Natural killer cell treated with Interleukin-12 subunit alpha and Interleukin-12 subunit beta and Interleukin-15 and Interleukin-18, amount 100 ng/mL, for 72 hours (primary cell): ENCODE results near the gene GLRX3. TPM values are rescaled to one million over a fixed set of nuclear protein-coding genes. Genes with fewer than 3 reads are reported as not detected.

Source experiments
- ATAC-seq, 2 donors: fragments of 150-1000 bp; cut with Tn5 transposase in 1 of 2; sonication (Bioruptor Pico), chemical (Tn5 transposase) in 1 of 2; 2 replicates each; pipeline ENCODE4 v1.10.0; 2021
- DNase-seq: peaks from one replicate; pipeline ENCODE4 v3.0.0; 2022; ENCODE audit warnings: low spot score
- H3K27ac Mint-ChIP-seq, 2 donors: 1 replicate in 1 of 2; 2 replicates in 1 of 2; pipeline ENCODE4 v1.8.0; 2022; ENCODE audit warnings: mixed read lengths in 2 of 2, mild to moderate bottlenecking in 1 of 2, moderate library complexity in 1 of 2
- H3K27me3 Mint-ChIP-seq, 2 donors: 1 replicate in 1 of 2; 2 replicates in 1 of 2; pipeline ENCODE4 v1.8.0; 2022; ENCODE audit warnings: mixed read lengths in 2 of 2
- H3K36me3 Mint-ChIP-seq: one replicate; pipeline ENCODE4 v1.8.0; 2022; ENCODE audit warnings: mixed read lengths
- H3K4me1 Mint-ChIP-seq, 2 donors: 1 replicate in 1 of 2; 2 replicates in 1 of 2; pipeline ENCODE4 v1.8.0; 2022; ENCODE audit warnings: low read depth in 2 of 2, mixed read lengths in 2 of 2, mild to moderate bottlenecking in 1 of 2
- H3K4me3 Mint-ChIP-seq: one replicate; pipeline ENCODE4 v1.8.0; 2022; ENCODE audit warnings: mixed read lengths
- H3K9me3 Mint-ChIP-seq: 2 replicates; pipeline ENCODE4 v1.8.0; 2022; ENCODE audit warnings: mixed read lengths
- total RNA-seq, 2 donors: library from RNA; stranded (reverse); gene quantifications; one replicate each; pipeline ENCODE4 v1.2.3, GENCODE V29; 2022

The GLRX3 gene
- total RNA-seq, 2 donors from 2014 or later: 95.0 to 103 TPM

DNA sequence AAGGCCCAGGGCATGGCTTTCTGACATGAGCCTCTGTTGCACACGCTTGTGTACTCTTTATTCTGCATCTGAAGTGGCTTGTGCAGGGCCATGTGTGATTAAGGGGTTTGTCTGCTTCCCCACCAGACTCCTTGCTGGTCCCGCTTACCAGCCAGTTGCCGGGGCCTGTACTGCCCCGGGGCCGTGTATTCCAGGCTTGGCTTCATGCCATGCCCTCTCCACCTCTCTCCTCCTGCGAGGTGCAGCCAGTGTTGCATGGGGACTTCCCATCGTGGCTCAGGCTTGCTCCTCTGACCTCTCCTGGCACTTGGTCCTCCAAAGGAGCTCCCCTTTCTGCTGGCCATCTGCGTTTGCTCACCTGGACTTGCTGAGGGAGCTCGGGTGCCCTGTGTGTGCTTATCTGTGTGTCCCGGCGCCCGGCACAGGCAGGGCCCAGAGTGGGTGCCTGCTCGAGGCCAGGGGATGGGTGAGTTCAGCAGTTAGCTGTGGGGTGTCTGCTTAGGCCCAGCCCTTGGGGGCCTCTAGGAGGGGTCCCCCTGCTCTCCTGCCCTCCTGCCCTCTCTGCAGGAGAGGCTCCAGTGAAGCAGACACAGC is 14.6 kb upstream of the GLRX3 start:
- DNase-seq: no peak
- H3K27ac Mint-ChIP-seq: no peak overlapping the region
- no peak for ATAC-seq
- H3K9me3 Mint-ChIP-seq: no peaks in the 10 kb centered on the region
- no peak overlapping the region for H3K4me3 Mint-ChIP-seq
- H3K4me1 Mint-ChIP-seq: no peaks in the 10 kb centered on the region
- H3K36me3 Mint-ChIP-seq: no peaks in the 10 kb centered on the region
- peaks cover 0 to 8% of the 10 kb centered on the region in 2 donors for H3K27me3 Mint-ChIP-seq

DNA sequence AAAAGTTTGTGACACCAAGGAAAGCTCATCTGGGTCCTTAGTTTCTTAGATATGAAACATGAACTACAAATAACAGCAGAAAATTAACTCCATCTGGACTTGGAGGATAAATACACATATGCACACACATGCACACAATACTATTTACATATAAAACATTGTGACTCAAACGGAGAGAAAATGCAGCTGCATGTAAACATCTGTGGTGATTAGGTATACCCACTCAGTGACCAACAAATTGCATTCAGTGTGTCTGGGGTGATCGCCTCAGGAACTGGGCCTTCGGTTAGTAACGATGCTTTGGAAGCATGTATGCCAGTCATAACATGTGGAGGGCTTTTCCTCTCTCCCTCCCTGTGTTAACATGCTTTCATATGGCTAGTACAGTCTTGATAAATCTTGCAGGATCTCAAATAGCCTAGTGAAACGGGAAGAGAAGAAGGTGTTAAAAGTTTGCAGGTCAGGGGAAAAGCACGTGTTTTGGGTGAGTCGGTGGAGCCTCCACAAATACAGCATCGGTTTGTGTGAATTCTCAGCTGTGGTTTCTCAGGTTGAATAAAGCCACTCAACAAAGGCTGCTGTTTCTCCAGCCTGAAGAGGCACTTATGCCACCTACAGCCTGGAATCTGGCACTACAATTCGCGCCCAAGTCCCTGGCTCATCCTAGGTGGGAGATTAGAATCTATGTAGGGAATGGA is 8.7 kb upstream of the GLRX3 start:
- DNase-seq (no peak), ATAC-seq (peak; percentile 86)
- H3K27ac Mint-ChIP-seq: no peak overlapping the region
- no peaks in the 10 kb centered on the region for H3K9me3 Mint-ChIP-seq
- H3K27me3 Mint-ChIP-seq: peaks cover 8 to 14% of the 10 kb centered on the region in 2 donors
- no peak overlapping the region for H3K4me3 Mint-ChIP-seq
- peaks cover 6 to 10% of the 10 kb centered on the region in 2 donors for H3K4me1 Mint-ChIP-seq
- H3K36me3 Mint-ChIP-seq: no peaks in the 10 kb centered on the region

DNA sequence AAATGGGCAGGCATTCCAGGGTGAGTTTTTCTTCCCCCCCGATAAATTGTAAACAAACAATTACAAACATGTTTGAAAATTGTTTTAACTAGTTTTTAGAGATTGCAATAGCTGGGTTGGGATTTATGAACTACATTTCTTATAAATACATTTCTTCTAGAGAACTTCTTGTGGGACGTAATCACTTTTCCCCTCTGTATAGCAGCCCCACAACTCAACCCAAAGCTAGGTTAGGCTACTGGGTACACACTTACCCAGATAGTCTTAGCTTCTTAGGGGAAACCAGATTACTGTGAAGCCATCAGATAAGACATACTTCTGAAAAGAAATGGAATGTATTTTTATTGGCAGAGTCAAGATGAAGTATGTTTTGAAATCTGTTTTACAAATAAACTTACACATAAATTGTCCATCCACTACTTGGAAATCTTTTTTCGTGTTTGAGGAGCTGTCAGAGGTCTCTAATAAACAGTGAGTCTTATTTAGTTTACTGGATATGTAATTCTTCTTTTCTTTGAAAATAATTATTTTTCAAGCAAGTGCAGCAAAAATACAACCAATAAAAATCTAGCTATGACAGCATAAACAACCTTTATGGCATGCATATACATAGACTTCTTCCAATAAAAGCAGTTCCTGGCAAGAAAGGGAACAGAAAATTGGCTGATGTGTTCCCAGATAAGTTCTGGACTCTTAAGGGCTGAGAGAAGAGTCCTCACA is 8.0 kb upstream of the GLRX3 start:
- no peaks in the 10 kb centered on the region for H3K9me3 Mint-ChIP-seq
- no peak overlapping the region for H3K27ac Mint-ChIP-seq
- H3K36me3 Mint-ChIP-seq: no peaks in the 10 kb centered on the region
- H3K4me3 Mint-ChIP-seq: no peak overlapping the region
- H3K27me3 Mint-ChIP-seq: peaks cover 8 to 14% of the 10 kb centered on the region in 2 donors
- DNase-seq (no peak), ATAC-seq (no peak)
- peaks cover 6 to 10% of the 10 kb centered on the region in 2 donors for H3K4me1 Mint-ChIP-seq

DNA sequence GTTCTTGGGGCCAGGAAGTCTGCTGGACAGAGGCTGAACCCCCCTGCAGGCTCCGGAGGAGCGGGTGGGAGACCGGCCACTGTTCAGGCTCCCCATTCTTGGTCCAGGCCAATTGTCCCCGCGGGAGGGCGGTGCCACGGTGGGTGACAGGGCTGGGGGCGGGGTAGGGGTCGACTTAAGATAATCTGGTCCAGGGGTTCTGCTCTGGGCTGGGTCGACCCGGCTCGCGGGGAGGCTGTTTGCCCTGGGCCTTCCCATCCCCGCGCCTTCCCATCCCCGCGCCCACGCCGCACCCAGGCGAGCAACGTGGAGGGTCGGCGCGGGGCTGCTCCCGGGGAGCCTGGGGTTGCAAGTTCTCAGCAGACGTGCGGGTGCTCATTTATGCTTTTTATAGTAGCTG is 7.3 kb upstream of the GLRX3 start:
- Mint-ChIP-seq H3K36me3 (no peaks in the 10 kb centered on the region), H3K4me3 (no peak overlapping the region), H3K4me1 (peaks cover 6 to 10% of the 10 kb centered on the region in 2 donors), H3K27me3 (peaks cover 8 to 12% of the 10 kb centered on the region in 2 donors), H3K9me3 (no peaks in the 10 kb centered on the region), H3K27ac (no peak overlapping the region)
- ATAC-seq: no peak
- no peak for DNase-seq

DNA sequence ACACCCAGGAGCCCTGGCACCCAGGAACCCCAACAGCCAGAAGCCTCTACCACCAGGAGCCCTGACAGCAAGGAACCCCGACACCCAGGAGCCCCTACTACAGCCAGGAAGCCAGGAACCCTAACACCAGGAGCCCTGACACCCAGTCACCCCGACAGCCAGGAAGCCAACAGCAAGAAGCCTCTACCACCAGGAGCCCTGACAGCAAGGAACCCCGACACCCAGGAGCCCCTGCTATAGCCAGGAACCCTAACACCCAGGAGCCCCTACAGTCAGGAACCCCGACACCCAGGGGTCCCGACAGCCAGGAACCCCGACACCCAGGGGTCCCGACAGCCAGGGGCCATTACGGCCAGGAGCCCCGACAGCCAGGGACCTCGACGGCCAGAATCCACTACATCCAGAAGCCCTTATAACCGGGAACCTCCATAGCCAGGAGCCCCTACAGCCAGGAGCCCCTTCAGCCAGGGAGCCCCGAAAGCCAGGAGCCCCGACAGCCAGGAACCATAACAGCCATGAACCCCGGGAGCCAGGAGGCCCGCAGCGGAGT is 440 bp upstream of the GLRX3 start:
- Mint-ChIP-seq H3K9me3 (no peaks in the 10 kb centered on the region), H3K4me1 (peaks cover 20 to 21% of the 10 kb centered on the region in 2 donors), H3K36me3 (peaks cover 6% of the 10 kb centered on the region), H3K27me3 (peaks cover 0 to 5% of the 10 kb centered on the region in 2 donors), H3K4me3 (peak overlapping the region; percentile 84), H3K27ac (peak overlapping the region; percentile 47 to 73)
- no peak for ATAC-seq
- no peak for DNase-seq

DNA sequence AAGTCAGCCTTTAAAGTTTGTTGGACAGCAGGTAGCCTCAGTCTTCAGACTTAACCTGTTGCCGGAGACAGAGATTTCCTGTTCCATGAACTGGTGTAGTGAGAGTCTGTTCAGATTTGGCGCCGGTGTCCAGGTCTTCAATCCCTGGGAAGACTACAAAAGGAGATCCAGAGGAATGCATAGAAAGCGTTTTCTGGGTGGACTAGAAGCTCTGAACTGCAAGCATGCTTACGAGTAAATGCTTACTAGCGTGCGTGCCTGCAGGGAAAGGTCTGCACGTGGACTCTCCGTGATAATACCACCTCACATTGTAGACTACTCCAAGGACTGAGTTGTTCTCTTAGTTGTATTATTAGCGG is 878 bp downstream of the GLRX3 start:
- Mint-ChIP-seq H3K27me3 (peaks cover 0 to 3% of the 10 kb centered on the region in 2 donors), H3K4me1 (peaks cover 27 to 34% of the 10 kb centered on the region in 2 donors), H3K27ac (peak overlapping the region in 1 of 2 donors; percentile 56), H3K36me3 (peaks cover 6% of the 10 kb centered on the region), H3K9me3 (no peaks in the 10 kb centered on the region), H3K4me3 (peak overlapping the region; percentile 81)
- no peak for ATAC-seq
- no peak for DNase-seq

DNA sequence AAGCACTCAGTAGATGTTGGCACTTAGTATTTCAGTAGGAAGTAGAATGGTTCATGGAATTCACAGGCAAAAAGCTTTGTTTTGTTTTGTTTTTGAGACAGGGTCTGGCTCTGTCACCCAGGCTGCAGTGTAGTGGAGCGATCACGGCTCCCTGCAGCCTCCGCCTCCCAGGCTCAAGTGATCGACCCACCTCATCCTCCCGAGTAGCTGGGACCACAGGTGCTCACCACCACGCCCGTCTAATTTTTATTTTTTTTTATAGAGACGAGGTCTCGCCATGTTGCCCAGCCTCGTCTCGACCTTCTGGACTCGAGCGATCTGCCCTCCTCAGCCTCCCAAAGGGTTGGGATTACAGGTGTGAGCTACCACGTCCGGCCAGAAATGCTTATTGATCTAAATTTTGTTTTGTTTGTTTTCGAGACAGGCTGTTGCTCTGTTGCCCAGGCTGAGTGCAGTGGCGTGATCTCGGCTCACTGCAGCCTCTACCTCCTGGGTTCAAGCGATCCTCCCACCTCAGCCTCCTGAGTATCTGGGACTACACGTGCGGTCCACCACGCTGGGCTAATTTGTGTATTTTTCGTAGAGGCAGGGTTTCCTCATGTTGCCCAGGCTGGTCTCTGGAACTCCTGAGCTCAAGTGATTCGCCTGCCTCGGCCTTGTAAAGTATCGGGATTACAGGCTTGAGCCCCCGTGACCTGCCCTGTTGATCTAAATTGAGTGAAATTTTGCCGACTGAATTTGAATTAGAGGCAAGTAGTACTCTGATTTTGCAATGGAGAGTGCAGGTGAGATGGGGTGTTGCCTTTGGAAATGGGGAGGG is 1.7 kb downstream of the GLRX3 start:
- peaks cover 14% of the 10 kb centered on the region for H3K36me3 Mint-ChIP-seq
- H3K9me3 Mint-ChIP-seq: no peaks in the 10 kb centered on the region
- H3K27ac Mint-ChIP-seq: peak overlapping the region; percentile 19 to 56
- DNase-seq (no peak), ATAC-seq (no peak)
- peaks cover 0 to 2% of the 10 kb centered on the region in 2 donors for H3K27me3 Mint-ChIP-seq
- peaks cover 35 to 42% of the 10 kb centered on the region in 2 donors for H3K4me1 Mint-ChIP-seq
- H3K4me3 Mint-ChIP-seq: peak overlapping the region; percentile 81

DNA sequence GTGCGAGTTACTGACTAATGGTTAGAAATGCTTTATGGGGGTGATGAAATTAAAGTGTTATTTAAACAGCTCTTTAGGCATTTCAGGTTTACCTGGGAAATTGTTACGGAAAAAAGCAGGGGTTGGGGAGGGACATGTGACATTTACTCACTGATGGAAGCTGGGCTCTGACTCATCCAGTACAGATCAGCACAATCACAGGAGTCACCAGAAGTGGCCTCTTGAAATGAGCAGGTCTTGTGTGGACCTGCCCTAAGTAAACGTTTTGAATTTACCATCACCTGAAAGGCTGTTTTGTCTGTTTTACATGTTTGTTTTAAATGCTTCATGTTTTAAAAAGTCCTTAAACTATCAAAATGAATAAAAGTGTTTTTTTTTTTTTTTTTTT is 2.3 kb downstream of the GLRX3 start:
- Mint-ChIP-seq H3K4me3 (peak overlapping the region; percentile 81), H3K36me3 (peaks cover 16% of the 10 kb centered on the region), H3K4me1 (peaks cover 39 to 46% of the 10 kb centered on the region in 2 donors), H3K9me3 (no peaks in the 10 kb centered on the region), H3K27me3 (peaks cover 0 to 2% of the 10 kb centered on the region in 2 donors), H3K27ac (peak overlapping the region; percentile 19 to 56)
- DNase-seq (no peak), ATAC-seq (no peak)

DNA sequence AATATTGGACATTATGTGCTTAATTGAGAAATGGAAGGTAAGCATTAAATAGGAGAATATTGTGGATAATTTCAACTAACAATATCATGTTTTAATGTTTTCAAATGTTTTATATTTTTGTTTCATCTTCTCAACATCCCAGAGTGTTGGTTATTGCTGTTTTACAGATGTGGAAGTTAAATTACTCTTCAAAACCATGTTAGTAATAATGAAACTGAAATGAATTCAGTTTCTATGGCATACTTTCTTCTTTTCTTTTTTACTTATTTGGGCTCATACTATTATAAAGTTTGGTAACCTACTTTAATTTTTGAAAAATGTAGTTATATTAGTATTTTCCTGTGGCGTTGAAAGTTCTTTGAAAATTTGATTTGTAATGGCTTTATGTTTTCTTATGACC is 4.2 kb downstream of the GLRX3 start:
- peak overlapping the region; percentile 39 to 79 for H3K27ac Mint-ChIP-seq
- no peak for ATAC-seq

DNA sequence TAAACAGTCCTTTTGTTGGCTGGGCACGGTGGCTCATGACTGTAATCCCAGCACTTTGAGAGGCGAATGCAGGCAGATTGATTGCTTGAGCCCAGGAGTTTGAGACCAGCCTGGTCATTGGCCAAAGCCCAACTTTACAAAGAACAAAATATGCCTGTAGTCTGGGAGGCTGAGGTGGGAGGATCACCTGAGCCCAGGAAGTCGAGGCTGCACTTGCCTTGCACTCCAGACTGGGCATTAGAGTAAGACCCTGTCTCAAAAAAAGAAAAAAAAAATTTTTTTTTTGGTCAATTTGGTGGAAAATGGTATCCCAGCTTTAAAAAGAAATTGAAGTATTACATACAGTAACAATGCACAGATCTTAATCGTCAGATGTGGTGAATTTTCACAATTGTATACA is 4.8 kb downstream of the GLRX3 start:
- no peak for DNase-seq
- peaks cover 36 to 48% of the 10 kb centered on the region in 2 donors for H3K4me1 Mint-ChIP-seq
- H3K27me3 Mint-ChIP-seq: no peaks in the 10 kb centered on the region
- no peak for ATAC-seq
- no peaks in the 10 kb centered on the region for H3K9me3 Mint-ChIP-seq
- H3K27ac Mint-ChIP-seq: peak overlapping the region; percentile 39 to 79
- H3K36me3 Mint-ChIP-seq: peaks cover 16% of the 10 kb centered on the region
- peak overlapping the region; percentile 57 for H3K4me3 Mint-ChIP-seq

More for the DNA sequence above, 4.2 kb downstream of the GLRX3 start:
- no peak for DNase-seq
- Mint-ChIP-seq H3K9me3 (no peaks in the 10 kb centered on the region), H3K4me3 (peak overlapping the region; percentile 57), H3K4me1 (peaks cover 34 to 46% of the 10 kb centered on the region in 2 donors), H3K27me3 (no peaks in the 10 kb centered on the region), H3K36me3 (peaks cover 16% of the 10 kb centered on the region)

DNA sequence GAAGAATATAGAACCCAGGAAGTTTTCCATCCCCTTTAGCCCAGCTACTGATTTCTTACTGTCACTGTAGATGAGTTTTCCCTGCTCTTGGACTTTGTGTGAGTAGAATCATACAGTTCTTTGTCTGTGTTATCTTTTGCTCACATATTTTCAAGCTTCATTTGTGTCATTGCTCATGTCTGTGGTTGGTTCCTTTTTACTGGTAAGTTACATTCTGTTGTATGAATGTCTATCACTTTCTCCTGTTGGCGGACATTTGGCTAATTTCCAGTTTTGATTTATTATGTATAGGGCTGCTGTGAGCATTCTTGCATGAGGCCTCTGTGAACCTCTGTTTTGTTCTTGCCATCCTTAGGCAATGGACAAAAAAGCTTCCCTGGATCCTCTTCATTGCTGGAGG is 5.3 kb downstream of the GLRX3 start:
- Mint-ChIP-seq H3K9me3 (no peaks in the 10 kb centered on the region), H3K27me3 (no peaks in the 10 kb centered on the region), H3K27ac (peak overlapping the region in 1 of 2 donors; percentile 0), H3K4me3 (peak overlapping the region; percentile 15), H3K4me1 (peaks cover 39 to 52% of the 10 kb centered on the region in 2 donors), H3K36me3 (peaks cover 16% of the 10 kb centered on the region)
- no peak for DNase-seq
- no peak for ATAC-seq

DNA sequence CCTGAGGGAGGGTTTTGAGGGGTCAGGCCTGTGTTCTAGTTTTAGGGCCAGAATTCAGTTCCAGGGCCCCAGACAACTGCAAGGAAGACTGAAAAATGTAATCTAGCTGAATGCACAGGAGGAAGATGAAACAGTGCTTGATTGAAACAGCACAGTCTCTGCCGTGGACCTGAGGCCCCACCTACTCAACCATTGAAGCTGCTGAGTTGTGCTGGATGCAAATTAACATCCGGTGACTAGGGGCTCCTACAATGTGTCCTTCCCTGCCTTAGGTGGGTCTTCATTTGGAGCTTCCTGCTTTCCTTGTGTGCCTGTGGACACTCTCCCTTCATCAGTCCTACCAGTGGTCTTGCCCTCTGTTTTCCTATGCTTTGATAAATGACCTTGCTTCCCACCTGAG is 5.7 kb downstream of the GLRX3 start:
- H3K27ac Mint-ChIP-seq: peak overlapping the region; percentile 0 to 9
- no peaks in the 10 kb centered on the region for H3K9me3 Mint-ChIP-seq
- peaks cover 39 to 52% of the 10 kb centered on the region in 2 donors for H3K4me1 Mint-ChIP-seq
- H3K4me3 Mint-ChIP-seq: peak overlapping the region; percentile 21
- ATAC-seq (peak in 1 of 2 donors; percentile 46), DNase-seq (no peak)
- no peaks in the 10 kb centered on the region for H3K27me3 Mint-ChIP-seq
- H3K36me3 Mint-ChIP-seq: peaks cover 16% of the 10 kb centered on the region

DNA sequence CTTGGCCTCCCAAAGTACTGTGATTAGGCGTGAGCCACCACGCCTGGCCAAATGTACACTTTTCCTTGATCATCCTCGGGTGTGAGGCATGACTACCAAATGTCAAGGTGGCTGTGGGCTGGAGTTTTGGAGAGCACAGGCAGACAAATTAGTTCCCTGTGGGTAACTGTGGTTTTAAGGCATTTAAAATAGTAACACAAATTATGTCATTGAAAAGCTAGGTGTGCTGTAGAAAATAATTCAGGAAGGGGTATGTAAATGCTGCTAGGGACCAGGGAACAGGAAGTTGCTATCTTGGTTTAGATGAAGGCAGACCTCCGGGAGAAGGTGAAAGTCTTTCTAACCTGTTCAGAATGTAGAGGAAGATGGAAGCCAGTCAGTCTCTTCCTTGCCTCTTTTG is 9.9 kb downstream of the GLRX3 start:
- Mint-ChIP-seq H3K9me3 (no peaks in the 10 kb centered on the region), H3K4me1 (peaks cover 29% of the 10 kb centered on the region in 2 donors), H3K4me3 (no peak overlapping the region), H3K27ac (no peak overlapping the region), H3K36me3 (peaks cover 10% of the 10 kb centered on the region), H3K27me3 (no peaks in the 10 kb centered on the region)
- ATAC-seq (no peak), DNase-seq (no peak)
